Neutrophil (primary cell): ENCODE measurements around the gene APOA1.

Source experiments
- H3K27ac ChIP-seq: fragments of 200-600 bp; sonication (generic); 2 replicates; pipeline ENCODE4 v1.5.1; 2016; ENCODE audit warnings: mild to moderate bottlenecking, moderate library complexity
- H3K27me3 ChIP-seq: fragments of 200-600 bp; sonication (generic); 2 replicates; pipeline ENCODE4 v1.6.0; 2016; ENCODE audit warnings: mild to moderate bottlenecking
- H3K36me3 ChIP-seq: fragments of 200-600 bp; sonication (generic); 2 replicates; pipeline ENCODE4 v1.5.1; 2017
- H3K4me1 ChIP-seq, 2 experiments: fragments of 200-600 bp in 1 of 2; sonication (generic) in 1 of 2; 1 replicate in 1 of 2; 2 replicates in 1 of 2; pipeline versions ENCODE4 v1.5.1 to v1.6.1; 2013 to 2016; ENCODE audit warnings: low read depth in 1 of 2, low read length in 1 of 2, mild to moderate bottlenecking in 1 of 2, moderate library complexity in 1 of 2; ENCODE audit not compliant: control insufficient read depth in 1 of 2, insufficient read depth in 1 of 2
- H3K4me3 ChIP-seq, 2 experiments: fragments of 200-600 bp in 1 of 2; sonication (generic) in 1 of 2; 1 replicate in 1 of 2; 2 replicates in 1 of 2; pipeline ENCODE4 v1.5.1; 2013 to 2016; ENCODE audit warnings: low read depth in 1 of 2, low read length in 1 of 2, mild to moderate bottlenecking in 1 of 2, moderate library complexity in 1 of 2
- H3K9me3 ChIP-seq: fragments of 200-600 bp; sonication (generic); 2 replicates; pipeline ENCODE4 v1.5.1; 2016
- TF ChIP-seq, protein P1 (sequence below): fragments of 200-600 bp; sonication (generic); IDR thresholded peaks from 2 replicates; pipeline ENCODE4 v1.5.1; 2016; ENCODE audit warnings: antibody characterized with exemption

APOA1 gene

DNA sequence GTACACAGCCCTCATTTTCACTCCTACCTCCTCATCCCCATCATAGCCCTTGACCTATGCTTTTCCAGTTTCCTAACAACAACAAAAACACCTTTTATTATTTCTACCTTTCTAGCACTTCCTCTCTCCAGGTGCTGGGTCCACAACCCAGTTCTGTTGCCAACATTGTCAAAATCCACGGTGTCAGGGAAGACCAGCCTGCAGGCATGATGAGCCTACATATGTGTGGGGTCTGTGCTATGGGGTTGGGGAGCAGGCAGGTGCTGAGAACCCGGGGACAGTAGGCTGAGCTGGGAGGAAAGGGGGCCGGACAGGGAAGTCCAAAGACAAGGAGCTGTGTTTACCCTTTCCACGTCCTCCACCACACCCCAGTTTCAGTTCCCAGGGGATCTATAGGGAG, 48.9 kb downstream of the APOA1 start:
- peak overlapping the region; percentile 79 for H3K27ac ChIP-seq
- TF ChIP-seq, protein P1, sequence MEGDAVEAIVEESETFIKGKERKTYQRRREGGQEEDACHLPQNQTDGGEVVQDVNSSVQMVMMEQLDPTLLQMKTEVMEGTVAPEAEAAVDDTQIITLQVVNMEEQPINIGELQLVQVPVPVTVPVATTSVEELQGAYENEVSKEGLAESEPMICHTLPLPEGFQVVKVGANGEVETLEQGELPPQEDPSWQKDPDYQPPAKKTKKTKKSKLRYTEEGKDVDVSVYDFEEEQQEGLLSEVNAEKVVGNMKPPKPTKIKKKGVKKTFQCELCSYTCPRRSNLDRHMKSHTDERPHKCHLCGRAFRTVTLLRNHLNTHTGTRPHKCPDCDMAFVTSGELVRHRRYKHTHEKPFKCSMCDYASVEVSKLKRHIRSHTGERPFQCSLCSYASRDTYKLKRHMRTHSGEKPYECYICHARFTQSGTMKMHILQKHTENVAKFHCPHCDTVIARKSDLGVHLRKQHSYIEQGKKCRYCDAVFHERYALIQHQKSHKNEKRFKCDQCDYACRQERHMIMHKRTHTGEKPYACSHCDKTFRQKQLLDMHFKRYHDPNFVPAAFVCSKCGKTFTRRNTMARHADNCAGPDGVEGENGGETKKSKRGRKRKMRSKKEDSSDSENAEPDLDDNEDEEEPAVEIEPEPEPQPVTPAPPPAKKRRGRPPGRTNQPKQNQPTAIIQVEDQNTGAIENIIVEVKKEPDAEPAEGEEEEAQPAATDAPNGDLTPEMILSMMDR, result no peak
- H3K4me3 ChIP-seq, result peak overlapping the region; percentile 84 to 96
- H3K27me3 ChIP-seq, result no peaks in the 10 kb centered on the region
- no peaks in the 10 kb centered on the region for H3K9me3 ChIP-seq
- H3K36me3 ChIP-seq, result peaks cover 22% of the 10 kb centered on the region
- peaks cover 23% of the 10 kb centered on the region in 2 experiments for H3K4me1 ChIP-seq

DNA sequence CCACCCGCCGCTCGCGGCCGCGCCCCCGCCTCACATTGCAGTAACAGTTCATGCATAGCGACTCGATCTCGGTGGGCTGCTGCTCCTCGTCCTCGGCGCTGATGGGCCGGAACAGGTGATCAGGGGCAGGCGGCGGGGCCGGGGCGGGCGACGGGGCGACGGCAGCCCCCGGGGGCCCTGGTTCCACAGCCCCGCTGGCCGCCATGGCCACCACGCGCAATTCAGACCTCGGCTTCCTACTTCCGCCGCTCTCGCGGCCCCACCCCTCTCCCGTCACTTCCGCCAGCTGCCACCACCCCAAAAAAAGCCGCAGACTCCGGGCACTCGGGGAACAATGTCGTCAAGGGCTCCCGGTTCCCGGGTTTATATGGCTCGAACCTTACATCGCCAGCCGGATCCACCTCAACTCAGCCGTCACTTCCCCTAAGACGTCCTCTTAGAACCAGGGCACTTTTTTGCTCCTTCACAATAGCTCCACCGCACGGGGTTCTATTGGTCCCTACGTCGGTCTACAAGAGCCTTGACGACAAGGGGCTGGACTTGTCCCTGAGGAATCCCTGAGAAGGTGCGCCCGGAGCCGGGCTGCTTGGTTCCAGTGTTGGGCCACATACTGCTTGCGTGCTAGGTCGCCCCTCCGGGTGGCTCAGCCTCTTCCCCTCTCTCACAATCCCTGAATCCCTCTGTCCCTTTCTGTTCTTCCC, 49.5 kb downstream of the APOA1 start, which contains the start of gene ZPR1:
TSS of gene ZPR1 (minus strand) at position 238 of the 701 bp plus-strand sequence. CDS start at position 205, 33 bp downstream.
- H3K9me3 ChIP-seq, result no peaks in the 10 kb centered on the region
- peak within 1 kb of the TSS; percentile 79 for H3K27ac ChIP-seq
- TF ChIP-seq, protein P1, result peak; percentile 46
- H3K27me3 ChIP-seq, result no peaks in the 10 kb centered on the region
- peaks cover 23% of the 10 kb centered on the region in 2 experiments for H3K4me1 ChIP-seq
- H3K4me3 ChIP-seq, result peak within 1 kb of the TSS; percentile 84 to 96
- H3K36me3 ChIP-seq, result peaks cover 28% of the 10 kb centered on the region

DNA sequence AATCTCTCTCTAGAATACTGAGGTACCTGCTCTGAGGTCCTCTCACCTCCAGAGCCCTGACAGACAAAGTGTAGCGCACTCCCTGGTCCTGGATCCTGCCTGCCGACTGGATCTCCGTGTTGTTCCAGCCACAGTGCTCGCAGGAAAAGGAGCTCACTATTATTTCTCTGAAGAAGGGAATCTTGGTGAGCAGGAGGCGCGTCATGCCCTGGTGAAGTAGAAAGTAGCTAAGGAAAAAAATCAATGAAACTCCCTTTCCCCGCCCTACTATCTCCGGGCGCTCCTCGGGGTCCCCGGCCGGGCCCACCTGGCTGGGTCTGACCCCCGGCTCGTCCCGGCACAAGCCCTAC, 50.0 kb downstream of the APOA1 start:
- H3K4me1 ChIP-seq, result peaks cover 23% of the 10 kb centered on the region in 2 experiments
- H3K27me3 ChIP-seq, result no peaks in the 10 kb centered on the region
- H3K27ac ChIP-seq, result peak overlapping the region; percentile 79
- no peaks in the 10 kb centered on the region for H3K9me3 ChIP-seq
- H3K36me3 ChIP-seq, result peaks cover 33% of the 10 kb centered on the region
- TF ChIP-seq, protein P1, result no peak
- H3K4me3 ChIP-seq, result peak overlapping the region; percentile 84 to 96

DNA sequence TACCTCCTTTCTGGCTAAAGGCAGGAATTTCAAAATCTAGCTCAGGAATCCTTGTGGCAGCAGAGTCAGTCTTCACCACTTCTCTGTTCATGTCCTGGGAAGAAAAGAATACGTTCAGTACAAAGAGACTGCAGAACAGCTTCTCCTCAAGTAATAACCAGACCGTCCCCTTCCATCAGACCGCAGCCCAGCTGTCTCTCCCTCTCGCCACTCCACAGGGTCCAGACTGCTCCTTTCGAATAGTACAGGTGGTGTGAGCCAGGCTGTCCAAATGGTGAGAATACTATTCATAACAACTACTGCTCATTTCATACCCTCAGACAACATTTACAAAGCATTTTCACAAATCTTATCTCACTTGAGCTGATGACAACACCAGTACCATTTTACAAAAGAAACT, 50.5 kb downstream of the APOA1 start:
- TF ChIP-seq, protein P1, result no peak
- H3K4me3 ChIP-seq, result peak overlapping the region; percentile 84 to 96
- no peaks in the 10 kb centered on the region for H3K27me3 ChIP-seq
- peaks cover 23% of the 10 kb centered on the region in 2 experiments for H3K4me1 ChIP-seq
- H3K36me3 ChIP-seq, result peaks cover 38% of the 10 kb centered on the region
- no peaks in the 10 kb centered on the region for H3K9me3 ChIP-seq
- H3K27ac ChIP-seq, result no peak overlapping the region

DNA sequence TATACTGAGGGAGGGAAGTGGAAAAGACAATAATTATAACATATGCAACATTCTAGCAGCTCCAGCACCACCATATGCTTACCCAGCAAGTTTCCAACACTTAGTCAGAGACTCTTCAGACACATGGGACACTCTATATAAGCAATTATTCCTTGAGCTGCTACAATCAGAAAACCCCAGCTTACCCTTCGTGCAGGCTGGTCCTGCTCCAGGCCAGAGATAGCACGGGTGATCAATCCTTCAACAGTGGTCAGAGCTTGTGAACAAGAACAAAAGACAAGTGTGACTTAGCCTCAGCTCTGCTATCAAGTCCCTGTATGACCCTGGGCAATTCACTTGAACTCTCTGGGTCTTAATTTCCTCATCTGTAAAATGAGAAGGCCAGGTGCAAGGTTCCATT, 51.1 kb downstream of the APOA1 start:
- Histone ChIP-seq H3K27me3 (no peaks in the 10 kb centered on the region), H3K9me3 (no peaks in the 10 kb centered on the region), H3K4me1 (peaks cover 20% of the 10 kb centered on the region in 2 experiments), H3K4me3 (no peak overlapping the region), H3K27ac (no peak overlapping the region), H3K36me3 (peaks cover 42% of the 10 kb centered on the region)
- TF ChIP-seq, protein P1, result no peak
